Liver (tissue), 9 donors: ENCODE measurements around the gene CDKL5. TPM values are rescaled to one million over a fixed set of nuclear protein-coding genes. Genes with fewer than 3 reads are reported as not detected.

Experiments
- DNase-seq: peaks from one replicate; pipeline ENCODE4 v3.0.0-alpha.2; 2017; ENCODE audit warnings: low spot score
- H3K27ac ChIP-seq, 2 donors: one replicate each; pipeline ENCODE4 v1.7.0; 2013; ENCODE audit warnings: inconsistent platforms in 2 of 2, low read length in 2 of 2, control low read depth in 1 of 2, low read depth in 1 of 2, mild to moderate bottlenecking in 1 of 2
- H3K27me3 ChIP-seq, 4 donors: one replicate each; pipeline versions ENCODE4 v1.6.1 to v1.7.0; 2013; ENCODE audit warnings: low read length in 3 of 4, inconsistent platforms in 1 of 4, mild to moderate bottlenecking in 1 of 4, moderate library complexity in 1 of 4; ENCODE audit not compliant: control insufficient read depth in 4 of 4, insufficient read depth in 4 of 4
- H3K36me3 ChIP-seq, 4 donors: one replicate each; pipeline versions ENCODE4 v1.6.1 to v1.7.0; 2013; ENCODE audit warnings: low read length in 3 of 4, mild to moderate bottlenecking in 3 of 4, low read depth in 1 of 4, moderate library complexity in 1 of 4; ENCODE audit not compliant: control insufficient read depth in 4 of 4, insufficient read depth in 3 of 4
- H3K4me1 ChIP-seq, 4 donors: one replicate each; pipeline versions ENCODE4 v1.6.1 to v1.7.0; 2013; ENCODE audit warnings: low read length in 3 of 4, mild to moderate bottlenecking in 3 of 4, moderate library complexity in 1 of 4; ENCODE audit not compliant: control insufficient read depth in 4 of 4, insufficient read depth in 4 of 4
- H3K4me3 ChIP-seq, 3 donors: one replicate each; pipeline versions ENCODE4 v1.6.1 to v1.7.0; 2013; ENCODE audit warnings: low read length in 3 of 3, control low read depth in 1 of 3, low read depth in 1 of 3, mild to moderate bottlenecking in 1 of 3
- H3K9ac ChIP-seq, 2 donors: one replicate each; pipeline ENCODE4 v1.7.0; 2013; ENCODE audit warnings: low read length in 2 of 2, mild to moderate bottlenecking in 2 of 2, moderate library complexity in 2 of 2, control low read depth in 1 of 2, low read depth in 1 of 2
- H3K9me3 ChIP-seq, 4 donors: one replicate each; pipeline versions ENCODE4 v1.6.1 to v1.7.0; 2013; ENCODE audit warnings: low read length in 3 of 4; ENCODE audit not compliant: control insufficient read depth in 4 of 4
- ATF3 ChIP-seq: IDR thresholded peaks from 2 replicates; pipeline ENCODE4 v1.6.1; 2016; ENCODE audit warnings: antibody characterized with exemption
- FOXA1 ChIP-seq: IDR thresholded peaks from 2 replicates; pipeline ENCODE4 v1.6.1; 2016; ENCODE audit warnings: antibody characterized with exemption
- FOXA2 ChIP-seq: IDR thresholded peaks from 2 replicates; pipeline ENCODE4 v1.6.1; 2016; ENCODE audit warnings: antibody characterized with exemption
- HNF4G ChIP-seq: IDR thresholded peaks from 2 replicates; pipeline ENCODE4 v1.6.1; 2016; ENCODE audit warnings: antibody characterized with exemption
- JUND ChIP-seq, 2 donors: IDR thresholded peaks; 2 replicates each; pipeline ENCODE4 v1.6.1; 2016; ENCODE audit warnings: antibody characterized with exemption in 2 of 2
- NR2F2 ChIP-seq: IDR thresholded peaks from 2 replicates; pipeline ENCODE4 v1.6.1; 2016; ENCODE audit warnings: antibody characterized with exemption
- REST ChIP-seq: IDR thresholded peaks from 2 replicates; pipeline ENCODE4 v1.6.1; 2016; ENCODE audit warnings: antibody characterized with exemption, mild to moderate bottlenecking
- SP1 ChIP-seq: IDR thresholded peaks from 2 replicates; pipeline ENCODE4 v1.6.1; 2018; ENCODE audit warnings: antibody characterized with exemption, mild to moderate bottlenecking
- TAF1 ChIP-seq: conservative IDR thresholded peaks from 2 replicates; pipeline ENCODE4 v1.6.1; 2016; ENCODE audit warnings: antibody characterized with exemption, mild to moderate bottlenecking
- YY1 ChIP-seq: IDR thresholded peaks from 2 replicates; pipeline ENCODE4 v1.6.1; 2016; ENCODE audit warnings: antibody characterized with exemption, mild to moderate bottlenecking
- ZBTB33 ChIP-seq: IDR thresholded peaks from 2 replicates; pipeline ENCODE4 v1.6.1; 2016; ENCODE audit warnings: antibody characterized with exemption
- WGBS: extraction: QIAGEN DNeasy Blood & Tissue Kit; methylation state at CpG from one replicate; pipeline ENCODE4 v1.1.7; 2013; 5-methylcytosine and 5-hydroxymethylcytosine counted together
- polyA plus RNA-seq, 2 donors: library from polyadenylated mRNA; stranded (reverse) in 1 of 2; unstranded in 1 of 2; fragments of 200-250 nt in 1 of 2; fragments of >200 nt in 1 of 2; fragmentation: Nextera tagmentation in 1 of 2; extraction: Ambion mirVana in 1 of 2; gene quantifications; one replicate each; pipeline versions ENCODE4 v1.2.1 to v1.2.3, GENCODE V29; 2013 to 2015
- total RNA-seq, 2 donors: library from RNA; depleted of rRNA; stranded (reverse); fragments of >200 nt; gene quantifications; one replicate each; pipeline ENCODE4 v1.2.3, GENCODE V29; 2014
- donor health status: healthy.
- donor health status: healthy.
- donor health status: healthy.
- donor health status: healthy.
- donor health status: healthy.

CDKL5 gene
- total and polyA plus RNA-seq, 4 donors, result 0.59 to 3.3 (median 2.0) TPM

GRCh38 chrX:18681996-18682395 lies 256.6 kb downstream of the CDKL5 start (continued):
- no peak for TF ChIP-seq ATF3
- no peak for TF ChIP-seq SP1

- no peak for DNase-seq
- Histone ChIP-seq H3K9ac (no peak overlapping the region), H3K27me3 (no peaks in the 10 kb centered on the region), H3K36me3 (no peaks in the 10 kb centered on the region), H3K27ac (no peak overlapping the region), H3K4me3 (no peak overlapping the region), H3K4me1 (no peaks in the 10 kb centered on the region), H3K9me3 (no peaks in the 10 kb centered on the region)
- WGBS, result 87% methylated on average over 9 of the region's 9 CpGs
- TF ChIP-seq SP1 (no peak), FOXA1 (no peak), ZBTB33 (no peak), TAF1 (no peak), REST (no peak), HNF4G (no peak), YY1 (no peak), NR2F2 (no peak)
These were observed 257.6 kb downstream of the CDKL5 start for GRCh38 chrX:18682979-18683387.

GRCh38 chrX:18687856-18688495 lies 262.6 kb downstream of the CDKL5 start:
- WGBS, result 86% methylated on average over 7 of the region's 7 CpGs
- Histone ChIP-seq H3K27me3 (no peaks in the 10 kb centered on the region), H3K4me3 (no peak overlapping the region), H3K36me3 (no peaks in the 10 kb centered on the region), H3K4me1 (no peaks in the 10 kb centered on the region), H3K27ac (no peak overlapping the region), H3K9ac (no peak overlapping the region), H3K9me3 (no peaks in the 10 kb centered on the region)
- no peak for TF ChIP-seq JUND (IDR thresholded peaks at IDR 0.05)
- no peak for TF ChIP-seq REST
- TF ChIP-seq HNF4G, result no peak
- no peak for TF ChIP-seq FOXA1
- no peak for TF ChIP-seq ZBTB33
- TF ChIP-seq NR2F2, result no peak
- no peak for TF ChIP-seq YY1
- no peak for TF ChIP-seq FOXA2
- DNase-seq, result no peak
